ENCODE measurements around the gene C10orf143. TPM values are rescaled to one million over a fixed set of nuclear protein-coding genes. Genes with fewer than 3 reads are reported as not detected.

The C10orf143 gene
- 2.6 TPM for total RNA-seq
- long read RNA-seq, partial matches to known transcripts, result 1 of 4 reads
- long read RNA-seq, other reads (novel, unspliced or antisense), result 2 of 4 reads

GRCh38 chr10:130110246-130111112 is at the start of gene C10orf143:
Gene C10orf143 (minus strand): TSS chr10:130110830. CDS start chr10:130110772, 58 bp downstream.
- intact Hi-C loops (cut with DNase I), result loop anchor here (1.0 kb wide), 1 partner anchor 26 kb away; the partner anchor contains the start of gene GLRX3
- peak; percentile 99 for DNase-seq (ENCODE audit: low spot score)

- DNase-seq (ENCODE audit: low spot score), result no peak
- intact Hi-C loops (cut with DNase I), result no loop called here
Measured at GRCh38 chr10:130159192-130159794, 48.7 kb upstream of the C10orf143 start.

GRCh38 chr10:130146042-130146441 is 35.4 kb upstream of the C10orf143 start:
- intact Hi-C loops (cut with DNase I), result no loop called here
- no peak for DNase-seq (ENCODE audit: low spot score)

- DNase-seq (ENCODE audit: low spot score), result no peak
Measured at GRCh38 chr10:130141878-130142277, 31.2 kb upstream of the C10orf143 start.

GRCh38 chr10:130141460-130141859 is 30.8 kb upstream of the C10orf143 start:
- intact Hi-C loops (cut with DNase I), result no loop called here
- DNase-seq (ENCODE audit: low spot score), result no peak

More at GRCh38 chr10:130141878-130142277, 31.2 kb upstream of the C10orf143 start:
- intact Hi-C loops (cut with DNase I), result no loop called here

GRCh38 chr10:130141038-130141437 is 30.4 kb upstream of the C10orf143 start:
- intact Hi-C loops (cut with DNase I), result no loop called here
- no peak for DNase-seq (ENCODE audit: low spot score)

GRCh38 chr10:130140425-130140824 is 29.8 kb upstream of the C10orf143 start:
- intact Hi-C loops (cut with DNase I), result no loop called here
- no peak for DNase-seq (ENCODE audit: low spot score)

- intact Hi-C loops (cut with DNase I), result loop anchor here (10.0 kb wide), 1 partner anchor 1114 kb away; no protein-coding TSS in a partner anchor
- DNase-seq (ENCODE audit: low spot score), result no peak
Measured at GRCh38 chr10:130138479-130138866, 27.8 kb upstream of the C10orf143 start.

GRCh38 chr10:130137659-130138478 is 27.2 kb upstream of the C10orf143 start:
- intact Hi-C loops (cut with DNase I), result loop anchor here (10.0 kb wide), 1 partner anchor 1113 kb away; no protein-coding TSS in a partner anchor

GRCh38 chr10:130137090-130137448 is 26.4 kb upstream of the C10orf143 start:
- intact Hi-C loops (cut with DNase I), result loop anchor here (10.0 kb wide), 1 partner anchor 1112 kb away; no protein-coding TSS in a partner anchor
- DNase-seq (ENCODE audit: low spot score), result no peak

More at GRCh38 chr10:130137659-130138478, 27.2 kb upstream of the C10orf143 start:
- DNase-seq (ENCODE audit: low spot score), result no peak

GRCh38 chr10:130136226-130137089 is 25.8 kb upstream of the C10orf143 start, which contains the start of gene GLRX3:
Gene GLRX3 (plus strand): TSS chr10:130136391. CDS start chr10:130136421, 30 bp downstream.
- intact Hi-C loops (cut with DNase I), result loop anchor here (1.0 to 10.0 kb wide), 2 partner anchors 25 to 1112 kb away; no protein-coding TSS in a partner anchor
- peak; percentile 92 for DNase-seq (ENCODE audit: low spot score)

- intact Hi-C loops (cut with DNase I), result loop anchor here (1.0 to 10.0 kb wide), 2 partner anchors 24 to 1111 kb away; no protein-coding TSS in a partner anchor
- no peak for DNase-seq (ENCODE audit: low spot score)
Measured at GRCh38 chr10:130135676-130136225, 25.1 kb upstream of the C10orf143 start.

GRCh38 chr10:130128922-130129321 is 18.3 kb upstream of the C10orf143 start:
- no peak for DNase-seq (ENCODE audit: low spot score)
- intact Hi-C loops (cut with DNase I), result no loop called here

GRCh38 chr10:130128062-130128781 is 17.6 kb upstream of the C10orf143 start:
- intact Hi-C loops (cut with DNase I), result no loop called here
- DNase-seq (ENCODE audit: low spot score), result no peak

- intact Hi-C loops (cut with DNase I), result no loop called here
- no peak for DNase-seq (ENCODE audit: low spot score)
Measured at GRCh38 chr10:130127364-130128061, 16.9 kb upstream of the C10orf143 start.

GRCh38 chr10:130121486-130122079 is 11.0 kb upstream of the C10orf143 start:
- intact Hi-C loops (cut with DNase I), result no loop called here
- DNase-seq (ENCODE audit: low spot score), result no peak

Data from cardiac septum (tissue), 1 donor.